ENCODE results near the gene ZNF839.

The ZNF839 gene

GRCh38 chr14:102389246-102389645, 69.7 kb downstream of the ZNF839 start:
- DNase-seq, result no peak

GRCh38 chr14:102390064-102390855, 70.7 kb downstream of the ZNF839 start:
- DNase-seq, result no peak
